Vagina (tissue), 2 donors: Measurements from ENCODE around the gene ACSL5. TPM values are rescaled to one million over a fixed set of nuclear protein-coding genes. Genes with fewer than 3 reads are reported as not detected.

ENCODE experiments used
- DNase-seq, 2 donors: peaks; one replicate each; pipeline ENCODE4 v3.0.0-alpha.2; 2017; ENCODE audit errors: extremely low spot score in 2 of 2
- H3K27ac ChIP-seq: fragments of 200-600 bp; sonication (generic); one replicate; pipeline ENCODE4 v1.5.1; 2019
- H3K27me3 ChIP-seq: fragments of 200-600 bp; sonication (generic); one replicate; pipeline ENCODE4 v1.5.1; 2019
- H3K36me3 ChIP-seq, 2 donors: fragments of 200-600 bp; sonication (generic); one replicate each; pipeline ENCODE4 v1.5.1; 2017 to 2019
- H3K4me1 ChIP-seq: fragments of 200-600 bp; sonication (generic); one replicate; pipeline ENCODE4 v1.5.1; 2019
- H3K4me3 ChIP-seq, 2 donors: fragments of 200-600 bp; sonication (generic); 1 replicate in 1 of 2; 2 replicates in 1 of 2; pipeline ENCODE4 v1.5.1; 2016 to 2019
- H3K9me3 ChIP-seq: fragments of 200-600 bp; sonication (generic); one replicate; pipeline ENCODE4 v1.5.1; 2019
- CTCF ChIP-seq, 3 experiments: fragments of 450-650 bp in 2 of 3; fragments of 200-600 bp in 1 of 3; sonication (generic) in 1 of 3; IDR thresholded peaks; one replicate each; pipeline ENCODE4 v1.5.1; 2017 to 2019; ENCODE audit warnings: antibody characterized with exemption in 3 of 3, mild to moderate bottlenecking in 2 of 3, moderate library complexity in 2 of 3
- POLR2A ChIP-seq, 2 donors: fragments of 450-650 bp; IDR thresholded peaks; one replicate each; pipeline ENCODE4 v1.6.1; 2017; ENCODE audit warnings: antibody characterized with exemption in 2 of 2, mild to moderate bottlenecking in 2 of 2, moderate library complexity in 2 of 2
- POLR2AphosphoS5 ChIP-seq, 2 donors: sonication (generic); formaldehyde crosslinking; IDR thresholded peaks; one replicate each; pipeline ENCODE4 v1.9.0; 2017; ENCODE audit warnings: antibody characterized with exemption in 2 of 2, mild to moderate bottlenecking in 2 of 2, low read depth in 1 of 2; ENCODE audit not compliant: insufficient read depth in 1 of 2
- intact Hi-C: fragments of 100-400 bp; cut with DNase I; formaldehyde crosslinking; loops from one replicate; pipeline ENCODE4 v1.15.1; 2023
- total RNA-seq: library from RNA; depleted of rRNA; stranded (reverse); fragments of >200 nt; gene quantifications from one replicate; pipeline ENCODE4 v1.2.3, GENCODE V29; 2016

ACSL5 gene
- total RNA-seq, 1 donor from 2014 or later: 8.3 TPM

GRCh38 chr10:112412696-112413095, 38.8 kb downstream of the ACSL5 start:
- intact Hi-C loops: no loop called here
- H3K36me3 ChIP-seq: no peaks in the 10 kb centered on the region
- H3K27me3 ChIP-seq: no peaks in the 10 kb centered on the region
- H3K4me1 ChIP-seq: no peaks in the 10 kb centered on the region
- no peak overlapping the region for H3K27ac ChIP-seq
- H3K9me3 ChIP-seq: no peaks in the 10 kb centered on the region
- TF ChIP-seq POLR2A (IDR thresholded peaks at IDR 0.05) (no peak), POLR2AphosphoS5 (IDR thresholded peaks at IDR 0.05; ENCODE audit: insufficient read depth in 1 of 2, low read depth in 1 of 2) (no peak), CTCF (IDR thresholded peaks at IDR 0.05) (no peak)
- DNase-seq: no peak
- H3K4me3 ChIP-seq: no peak overlapping the region

- Histone ChIP-seq H3K4me3 (no peak overlapping the region), H3K4me1 (no peaks in the 10 kb centered on the region), H3K9me3 (no peaks in the 10 kb centered on the region), H3K27ac (no peak overlapping the region), H3K27me3 (no peaks in the 10 kb centered on the region), H3K36me3 (no peaks in the 10 kb centered on the region)
- intact Hi-C loops: no loop called here
- no peak for TF ChIP-seq POLR2A (IDR thresholded peaks at IDR 0.05)
- TF ChIP-seq CTCF (IDR thresholded peaks at IDR 0.05): no peak
- TF ChIP-seq POLR2AphosphoS5 (IDR thresholded peaks at IDR 0.05; ENCODE audit: insufficient read depth in 1 of 2, low read depth in 1 of 2): no peak
- no peak for DNase-seq
Measured at GRCh38 chr10:112421731-112422130, 47.8 kb downstream of the ACSL5 start.

- no peak for DNase-seq
- Histone ChIP-seq H3K27me3 (no peaks in the 10 kb centered on the region), H3K27ac (no peak overlapping the region), H3K36me3 (peaks cover 0 to 7% of the 10 kb centered on the region in 2 donors), H3K4me1 (no peaks in the 10 kb centered on the region), H3K4me3 (no peak overlapping the region), H3K9me3 (no peaks in the 10 kb centered on the region)
- intact Hi-C loops: no loop called here
- TF ChIP-seq POLR2AphosphoS5 (IDR thresholded peaks at IDR 0.05; ENCODE audit: insufficient read depth in 1 of 2, low read depth in 1 of 2) (no peak), CTCF (IDR thresholded peaks at IDR 0.05) (no peak), POLR2A (IDR thresholded peaks at IDR 0.05) (no peak)
Measured at GRCh38 chr10:112424651-112425050, 50.7 kb downstream of the ACSL5 start.

- no peaks in the 10 kb centered on the region for H3K9me3 ChIP-seq
- DNase-seq: no peak
- H3K27ac ChIP-seq: no peak overlapping the region
- no peaks in the 10 kb centered on the region for H3K4me1 ChIP-seq
- TF ChIP-seq POLR2A (IDR thresholded peaks at IDR 0.05) (no peak), CTCF (IDR thresholded peaks at IDR 0.05) (no peak), POLR2AphosphoS5 (IDR thresholded peaks at IDR 0.05; ENCODE audit: insufficient read depth in 1 of 2, low read depth in 1 of 2) (no peak)
- H3K4me3 ChIP-seq: no peak overlapping the region
- peaks cover 0 to 21% of the 10 kb centered on the region in 2 donors for H3K36me3 ChIP-seq
- H3K27me3 ChIP-seq: no peaks in the 10 kb centered on the region
- intact Hi-C loops: no loop called here
Measured at GRCh38 chr10:112426111-112426510, 52.2 kb downstream of the ACSL5 start.

GRCh38 chr10:112429147-112429546, 55.2 kb downstream of the ACSL5 start:
- intact Hi-C loops: no loop called here
- H3K4me1 ChIP-seq: no peaks in the 10 kb centered on the region
- H3K9me3 ChIP-seq: no peaks in the 10 kb centered on the region
- no peak for DNase-seq
- H3K4me3 ChIP-seq: no peak overlapping the region
- no peak overlapping the region for H3K27ac ChIP-seq
- TF ChIP-seq POLR2A (IDR thresholded peaks at IDR 0.05) (no peak), CTCF (IDR thresholded peaks at IDR 0.05) (no peak), POLR2AphosphoS5 (IDR thresholded peaks at IDR 0.05; ENCODE audit: insufficient read depth in 1 of 2, low read depth in 1 of 2) (no peak)
- H3K27me3 ChIP-seq: no peaks in the 10 kb centered on the region
- H3K36me3 ChIP-seq: peaks cover 0 to 49% of the 10 kb centered on the region in 2 donors
